HG02938 (cell line): ENCODE measurements around the gene KRT78.

Source experiments
- ATAC-seq: cut with Tn5 transposase; IDR thresholded peaks from one replicate; pipeline ENCODE4 v1.9.1; 2021; ENCODE audit warnings: mild to moderate bottlenecking, moderate library complexity; ENCODE audit not compliant: unreplicated experiment

KRT78 gene

GRCh38 chr12:52813203-52813819, 35.5 kb downstream of the KRT78 start:
- ATAC-seq: no peak

DNA sequence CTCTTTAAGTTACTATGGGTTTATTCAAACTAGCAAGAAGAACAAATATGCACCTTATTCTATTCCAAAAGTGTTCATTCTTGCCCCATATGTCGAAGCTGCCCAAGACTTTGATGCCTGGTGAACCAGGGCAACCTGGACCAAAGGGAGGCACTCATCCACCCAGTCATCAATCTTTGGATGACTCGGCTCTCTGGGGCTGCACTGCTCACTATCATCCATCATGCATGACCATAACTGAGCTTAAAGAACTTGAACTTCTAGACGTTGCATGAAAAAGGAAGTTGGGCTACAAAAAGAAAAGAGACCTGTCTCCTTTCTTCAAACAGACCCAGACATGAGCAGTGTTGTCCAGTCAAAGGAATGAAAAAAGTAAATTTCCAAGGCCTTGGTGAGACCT, 36.0 kb downstream of the KRT78 start:
- no peak for ATAC-seq

DNA sequence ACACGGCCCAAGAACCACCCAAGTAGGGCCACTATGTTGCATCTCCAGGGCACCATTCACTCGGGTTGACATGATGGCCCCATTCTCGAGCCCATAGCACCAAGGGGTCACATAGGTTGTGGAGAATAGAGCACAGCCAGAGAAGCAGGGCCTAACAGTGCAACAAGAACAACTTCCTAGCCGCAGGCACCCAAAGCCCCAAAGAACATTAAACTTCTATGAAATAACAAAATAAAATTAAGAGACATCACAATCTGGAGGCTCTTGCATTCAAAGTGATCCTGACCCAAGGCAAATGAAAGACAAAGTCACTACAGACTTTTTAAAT, 36.8 kb downstream of the KRT78 start:
- no peak for ATAC-seq

- ATAC-seq: no peak
Observed at GRCh38 chr12:52811191-52812072, 37.4 kb downstream of the KRT78 start.

DNA sequence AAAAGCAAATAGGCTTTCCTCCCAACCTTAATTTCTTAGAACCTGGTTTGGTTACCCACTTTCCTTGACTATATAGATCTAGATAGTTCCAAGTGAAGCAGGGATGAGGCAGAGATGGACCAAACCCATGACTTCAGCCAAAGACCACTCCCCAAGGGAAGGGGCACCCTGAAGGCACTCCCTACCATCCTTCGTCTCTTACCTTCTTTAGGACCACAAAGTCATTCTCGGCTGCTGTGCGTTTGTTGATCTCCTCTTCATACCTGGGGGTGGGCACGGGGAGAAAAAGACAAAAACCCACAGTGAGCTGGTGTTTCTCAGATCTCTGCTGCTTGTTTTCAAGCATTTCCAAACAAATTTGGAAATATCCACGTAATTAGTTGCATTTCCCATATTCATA, 38.2 kb downstream of the KRT78 start:
- no peak for ATAC-seq

DNA sequence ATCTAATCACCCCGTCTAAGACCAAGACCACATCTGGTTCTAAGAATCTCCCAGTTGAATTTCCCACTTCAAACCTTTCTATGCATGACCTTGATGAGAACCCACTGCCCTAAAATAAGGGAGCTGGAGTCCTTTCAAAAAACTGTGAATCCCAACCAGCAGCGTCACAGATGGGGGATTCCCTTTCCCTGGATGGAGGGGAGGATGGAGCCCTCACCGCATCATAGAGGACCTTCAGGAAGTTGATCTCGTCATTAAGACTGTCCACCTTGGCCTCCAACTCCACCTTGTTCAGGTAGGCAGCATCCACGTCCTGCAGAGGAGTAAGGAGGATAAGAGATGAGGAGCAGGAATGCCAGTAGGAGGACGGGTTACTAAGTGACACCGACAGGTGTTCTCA, 39.6 kb downstream of the KRT78 start:
- ATAC-seq: no peak

GRCh38 chr12:52808573-52809160, 40.1 kb downstream of the KRT78 start:
- no peak for ATAC-seq

DNA sequence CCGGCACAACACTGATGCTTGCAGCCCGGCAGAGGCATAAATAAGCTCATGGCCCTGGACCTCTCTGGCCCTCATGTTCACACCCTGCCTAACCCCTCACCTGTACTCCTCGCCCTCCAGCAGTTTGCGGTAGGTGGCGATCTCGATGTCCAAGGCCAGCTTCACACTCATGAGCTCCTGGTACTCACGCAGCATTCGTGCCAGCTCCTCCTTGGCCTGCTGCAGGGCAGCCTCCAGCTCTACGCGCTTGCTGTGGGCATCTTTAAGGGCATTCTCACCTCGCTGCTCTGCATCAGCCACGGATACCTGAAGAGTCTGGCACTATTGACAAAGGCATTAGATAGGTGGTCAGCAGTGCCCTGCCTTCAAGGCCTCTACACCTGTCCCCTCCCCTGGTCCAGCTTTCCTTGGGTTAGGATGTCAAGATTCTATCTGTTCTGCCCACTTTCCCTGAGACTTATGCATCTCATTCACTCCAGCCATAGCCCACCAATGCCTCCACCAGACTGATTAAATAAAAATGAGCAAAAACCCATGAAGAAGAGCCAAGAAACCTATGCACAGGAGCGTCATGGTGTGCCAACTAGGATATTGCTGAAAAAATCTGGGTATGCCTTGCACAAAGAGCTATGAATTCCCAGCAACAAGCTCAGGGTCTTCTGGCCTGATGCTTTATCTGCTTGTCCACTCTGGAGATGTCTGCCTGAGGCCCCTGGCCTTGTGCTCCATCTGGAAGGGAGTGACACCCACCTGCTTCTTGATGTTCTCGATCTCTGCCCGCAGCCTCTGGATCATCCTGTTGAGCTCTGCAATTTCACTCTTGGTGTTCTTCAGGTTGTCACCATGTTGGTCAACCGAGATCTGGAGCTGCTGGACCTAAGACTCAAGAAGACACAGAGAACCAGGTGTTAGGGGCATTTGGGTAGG, 41.0 kb downstream of the KRT78 start:
- ATAC-seq: no peak

GRCh38 chr12:52806821-52807543, 41.8 kb downstream of the KRT78 start:
- no peak for ATAC-seq

- ATAC-seq: no peak
Observed at GRCh38 chr12:52806169-52806811, 42.5 kb downstream of the KRT78 start.

- no peak for ATAC-seq
Observed at GRCh38 chr12:52805739-52806138, 43.1 kb downstream of the KRT78 start.

DNA sequence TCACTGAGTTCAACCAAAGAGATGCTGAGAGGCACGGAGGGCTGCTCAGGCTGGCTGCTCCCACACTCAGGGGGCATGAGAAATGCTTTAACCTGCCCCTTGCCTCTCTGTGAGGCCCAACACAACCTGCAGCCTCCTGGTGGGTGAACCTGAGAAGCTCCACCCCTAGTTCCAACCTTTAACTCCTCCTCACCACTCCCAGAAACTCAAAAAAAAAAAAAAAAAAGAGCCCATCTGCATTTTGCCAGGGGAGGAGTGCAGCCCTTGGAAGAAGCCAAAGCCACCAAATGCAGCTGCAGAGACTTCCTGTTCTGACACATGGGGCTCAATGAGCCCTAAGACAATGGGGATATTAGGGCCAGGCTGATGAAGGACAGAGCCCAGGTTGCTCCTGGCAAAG, 43.8 kb downstream of the KRT78 start:
- ATAC-seq: no peak

DNA sequence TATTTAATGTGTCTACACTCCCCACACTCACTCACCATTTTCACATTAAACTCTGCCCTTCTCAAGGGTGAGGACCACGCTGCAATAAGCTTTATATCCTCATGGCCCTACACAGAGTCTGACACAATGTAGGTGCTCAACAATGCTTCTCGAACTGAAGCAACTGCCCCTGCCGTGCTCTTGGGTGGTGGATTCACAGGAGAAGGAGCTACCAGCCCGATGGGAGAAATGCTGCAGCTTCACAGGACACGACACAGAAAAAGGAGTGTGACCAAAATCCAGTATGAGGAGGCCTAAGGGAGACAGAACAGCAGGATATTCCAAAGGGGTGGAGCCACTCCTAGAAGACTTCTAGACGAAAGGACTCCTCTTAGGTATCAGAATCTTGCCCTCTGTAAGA, 46.4 kb downstream of the KRT78 start:
- ATAC-seq: no peak

- ATAC-seq: no peak
Observed at GRCh38 chr12:52801773-52802172, 47.0 kb downstream of the KRT78 start.

DNA sequence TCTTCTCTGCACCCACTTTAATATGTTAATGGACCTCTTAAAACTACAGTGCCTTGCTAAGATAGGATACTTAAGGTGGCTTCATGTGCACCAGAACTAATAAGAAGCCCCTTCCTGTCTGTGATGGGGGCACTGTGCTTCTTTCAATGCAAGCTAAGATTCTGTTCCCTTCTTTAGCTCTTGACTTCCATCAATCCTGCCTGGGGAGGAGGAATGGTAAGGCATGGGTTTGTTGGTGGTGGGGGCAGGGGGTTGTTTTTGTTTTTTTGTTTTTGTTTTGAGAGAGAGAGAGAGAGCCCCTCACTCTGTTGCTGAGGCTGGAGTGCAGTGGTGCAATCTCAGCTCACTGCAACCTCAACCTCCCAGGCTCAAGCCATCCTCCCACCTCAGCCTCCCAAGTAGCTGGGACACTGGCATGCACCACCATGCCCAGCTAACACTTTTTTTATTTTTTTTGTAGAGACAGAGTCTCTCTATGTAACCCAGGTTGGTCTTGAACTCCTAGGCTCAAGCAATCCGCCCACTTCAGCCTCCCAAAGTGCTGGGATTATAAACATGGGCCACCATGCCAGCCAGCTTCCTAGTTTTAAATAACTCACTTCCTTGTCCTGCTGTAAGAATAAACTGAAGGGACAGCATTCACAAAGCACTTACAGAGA, 48.4 kb downstream of the KRT78 start:
- no peak for ATAC-seq

DNA sequence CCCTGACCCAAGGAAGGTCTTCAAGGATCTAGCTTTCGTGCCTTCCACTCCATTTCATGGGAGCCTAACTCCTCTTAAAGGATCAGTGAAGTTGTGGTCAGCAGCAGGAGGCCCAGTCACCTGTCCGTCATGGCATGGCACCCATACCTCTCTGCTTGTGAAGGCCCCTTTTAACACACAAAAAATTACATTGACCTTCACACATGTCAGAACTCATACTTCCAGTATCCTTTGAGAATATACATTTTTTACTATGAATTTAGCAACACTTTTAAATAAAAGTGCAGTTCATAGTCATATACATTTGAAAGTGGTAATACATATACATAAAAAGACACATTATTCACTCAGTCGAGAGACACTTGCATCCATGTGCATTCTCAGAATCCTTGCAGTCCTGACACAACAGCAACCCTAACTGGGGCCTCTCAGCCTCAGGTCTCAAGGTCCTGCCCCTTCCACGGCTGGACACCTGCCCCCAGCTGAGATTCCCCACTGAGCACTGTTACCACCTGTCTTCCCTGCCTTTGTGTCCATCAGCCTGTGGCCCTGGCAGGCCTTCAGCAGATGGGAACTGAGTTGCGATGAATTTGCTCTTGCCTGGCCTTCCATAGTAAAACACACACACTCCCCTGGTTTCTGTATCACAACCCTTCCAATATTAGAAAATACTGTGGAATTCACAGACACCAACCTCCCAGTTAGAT, 49.1 kb downstream of the KRT78 start:
- no peak for ATAC-seq

- no peak for ATAC-seq
Observed at GRCh38 chr12:52798671-52799504, 49.9 kb downstream of the KRT78 start.
